Brain microvascular endothelial cell (primary cell): ENCODE data around the gene HOOK2.

Experiments used
- DNase-seq: peaks from one replicate; pipeline ENCODE4 v3.0.0-alpha.2; 2020
- H3K27ac ChIP-seq: fragments of 250-450 bp; sonication (Bioruptor Pico); 2 replicates; pipeline ENCODE4 v1.5.1; 2020; ENCODE audit warnings: mild to moderate bottlenecking, moderate library complexity
- H3K27me3 ChIP-seq: fragments of 250-450 bp; sonication (Bioruptor Pico); replicated peaks from 2 replicates; pipeline ENCODE4 v1.5.1; 2020; ENCODE audit warnings: mild to moderate bottlenecking
- H3K36me3 ChIP-seq: fragments of 250-450 bp; sonication (Bioruptor Pico); replicated peaks from 2 replicates; pipeline ENCODE4 v1.5.1; 2020; ENCODE audit warnings: mild to moderate bottlenecking
- H3K4me3 ChIP-seq: 2 replicates; pipeline ENCODE4 v1.5.1; 2011; ENCODE audit warnings: low read depth, mild to moderate bottlenecking, control low read depth, low read length, moderate library complexity
- in situ Hi-C: cut with HindIII; loops from 2 replicates; pipeline ENCODE4 v1.10.0; 2017; ENCODE audit warnings: low sequenced_read_pairs, low pct_ligation_motif_present
- TF ChIP-seq, protein P1 (sequence below): IDR thresholded peaks from 2 replicates; pipeline ENCODE4 v1.5.1; 2011; ENCODE audit warnings: low read depth, mild to moderate bottlenecking, moderate library complexity, low read length, control low read depth, inconsistent platforms; ENCODE audit errors: missing control alignments

HOOK2 gene

DNA sequence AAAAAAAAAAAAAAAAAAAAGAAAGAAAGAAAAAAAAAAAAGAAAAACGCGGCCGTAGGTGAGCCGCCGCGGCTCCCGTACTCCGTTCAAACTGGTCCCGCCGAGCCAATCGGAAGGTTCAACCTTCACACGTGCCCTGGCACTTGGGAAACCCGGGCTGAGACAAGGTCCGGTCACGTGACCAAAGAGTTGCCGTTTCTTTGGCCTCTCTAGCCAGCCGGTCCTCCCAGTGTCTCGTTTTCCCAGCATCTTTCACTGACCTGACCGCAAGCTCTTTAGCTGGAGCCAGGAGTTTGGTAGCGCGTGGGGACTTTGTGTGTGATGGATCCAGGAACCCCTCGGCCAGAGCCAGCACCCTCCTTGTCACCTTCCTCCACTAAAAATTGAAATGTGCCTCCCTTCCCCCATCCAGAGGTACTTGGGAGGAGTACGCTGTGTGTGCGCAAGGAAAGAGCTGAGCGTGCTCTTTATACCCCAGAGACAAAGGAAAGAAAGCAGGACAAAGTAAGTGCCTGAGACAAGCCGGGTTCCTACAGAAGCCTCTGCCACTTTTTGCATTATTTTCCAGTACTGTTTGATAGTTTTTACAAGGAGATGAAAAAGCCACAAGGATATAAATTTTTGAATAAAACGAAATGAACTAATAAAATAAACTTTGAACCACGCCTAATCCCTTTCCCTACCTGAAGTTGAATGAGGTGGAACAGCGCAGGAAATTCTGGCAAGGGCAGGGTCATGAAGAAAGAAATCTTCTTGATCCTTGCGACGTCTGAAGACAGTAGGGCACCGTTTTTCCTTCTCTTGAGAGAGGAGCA lies 52.6 kb downstream of the HOOK2 start:
- Histone ChIP-seq H3K27me3 (no peaks in the 10 kb centered on the region), H3K27ac (peak overlapping the region; percentile 92), H3K36me3 (peaks cover 13% of the 10 kb centered on the region), H3K4me3 (peak overlapping the region; percentile 85)
- peak; percentile 99 for DNase-seq
- TF ChIP-seq, protein P1, sequence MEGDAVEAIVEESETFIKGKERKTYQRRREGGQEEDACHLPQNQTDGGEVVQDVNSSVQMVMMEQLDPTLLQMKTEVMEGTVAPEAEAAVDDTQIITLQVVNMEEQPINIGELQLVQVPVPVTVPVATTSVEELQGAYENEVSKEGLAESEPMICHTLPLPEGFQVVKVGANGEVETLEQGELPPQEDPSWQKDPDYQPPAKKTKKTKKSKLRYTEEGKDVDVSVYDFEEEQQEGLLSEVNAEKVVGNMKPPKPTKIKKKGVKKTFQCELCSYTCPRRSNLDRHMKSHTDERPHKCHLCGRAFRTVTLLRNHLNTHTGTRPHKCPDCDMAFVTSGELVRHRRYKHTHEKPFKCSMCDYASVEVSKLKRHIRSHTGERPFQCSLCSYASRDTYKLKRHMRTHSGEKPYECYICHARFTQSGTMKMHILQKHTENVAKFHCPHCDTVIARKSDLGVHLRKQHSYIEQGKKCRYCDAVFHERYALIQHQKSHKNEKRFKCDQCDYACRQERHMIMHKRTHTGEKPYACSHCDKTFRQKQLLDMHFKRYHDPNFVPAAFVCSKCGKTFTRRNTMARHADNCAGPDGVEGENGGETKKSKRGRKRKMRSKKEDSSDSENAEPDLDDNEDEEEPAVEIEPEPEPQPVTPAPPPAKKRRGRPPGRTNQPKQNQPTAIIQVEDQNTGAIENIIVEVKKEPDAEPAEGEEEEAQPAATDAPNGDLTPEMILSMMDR, result no peak
- in situ Hi-C loops, result no loop called here

DNA sequence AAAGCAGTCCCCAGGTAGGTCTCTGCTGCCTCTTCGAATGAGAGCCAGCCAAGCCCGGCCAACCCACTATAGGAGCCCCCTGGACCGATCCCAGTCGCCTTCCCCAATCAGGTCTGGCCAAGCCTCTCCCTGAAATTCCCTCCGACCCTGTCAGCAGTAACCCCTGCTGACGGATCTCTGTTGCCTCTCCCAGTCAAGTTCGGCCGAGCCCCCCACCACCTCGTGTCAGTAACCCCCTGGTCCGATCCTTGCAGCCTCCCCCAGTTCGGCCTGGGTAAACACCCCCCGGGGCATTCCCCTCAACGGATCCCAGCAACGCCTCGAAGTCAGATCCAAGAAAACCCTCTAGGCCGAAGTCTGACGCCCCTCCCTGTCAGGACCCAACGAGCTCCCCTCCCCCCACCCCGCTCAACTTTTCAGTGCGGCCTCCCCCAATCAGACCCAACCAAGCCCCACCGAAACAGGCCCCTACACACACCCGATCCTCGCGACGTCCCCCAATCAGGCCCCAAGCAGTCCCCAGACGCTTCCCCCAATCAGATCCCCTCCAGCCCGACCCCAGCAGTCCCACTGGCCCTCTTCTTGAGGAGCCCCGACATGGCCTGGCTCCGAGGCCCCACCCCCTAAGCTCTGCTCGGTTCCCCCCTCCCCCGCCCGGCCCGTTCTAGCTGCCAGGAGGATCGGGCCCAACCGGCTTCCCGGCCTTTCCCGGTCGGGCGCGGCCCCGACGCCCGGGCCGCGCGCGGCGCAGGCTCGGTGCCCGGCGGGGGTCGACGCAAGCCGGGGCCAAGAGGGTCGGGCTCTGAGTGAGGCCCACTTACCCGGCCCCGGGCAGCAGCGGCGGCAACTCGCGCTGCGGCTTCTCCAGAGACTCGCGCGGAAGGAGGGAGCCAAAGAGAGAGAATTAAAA lies 53.4 kb downstream of the HOOK2 start:
- H3K27me3 ChIP-seq, result no peaks in the 10 kb centered on the region
- TF ChIP-seq, protein P1, result no peak
- in situ Hi-C loops, result no loop called here
- H3K36me3 ChIP-seq, result peaks cover 16% of the 10 kb centered on the region
- H3K4me3 ChIP-seq, result peak overlapping the region; percentile 85
- peak; percentile 41 for DNase-seq
- peak overlapping the region; percentile 92 for H3K27ac ChIP-seq

DNA sequence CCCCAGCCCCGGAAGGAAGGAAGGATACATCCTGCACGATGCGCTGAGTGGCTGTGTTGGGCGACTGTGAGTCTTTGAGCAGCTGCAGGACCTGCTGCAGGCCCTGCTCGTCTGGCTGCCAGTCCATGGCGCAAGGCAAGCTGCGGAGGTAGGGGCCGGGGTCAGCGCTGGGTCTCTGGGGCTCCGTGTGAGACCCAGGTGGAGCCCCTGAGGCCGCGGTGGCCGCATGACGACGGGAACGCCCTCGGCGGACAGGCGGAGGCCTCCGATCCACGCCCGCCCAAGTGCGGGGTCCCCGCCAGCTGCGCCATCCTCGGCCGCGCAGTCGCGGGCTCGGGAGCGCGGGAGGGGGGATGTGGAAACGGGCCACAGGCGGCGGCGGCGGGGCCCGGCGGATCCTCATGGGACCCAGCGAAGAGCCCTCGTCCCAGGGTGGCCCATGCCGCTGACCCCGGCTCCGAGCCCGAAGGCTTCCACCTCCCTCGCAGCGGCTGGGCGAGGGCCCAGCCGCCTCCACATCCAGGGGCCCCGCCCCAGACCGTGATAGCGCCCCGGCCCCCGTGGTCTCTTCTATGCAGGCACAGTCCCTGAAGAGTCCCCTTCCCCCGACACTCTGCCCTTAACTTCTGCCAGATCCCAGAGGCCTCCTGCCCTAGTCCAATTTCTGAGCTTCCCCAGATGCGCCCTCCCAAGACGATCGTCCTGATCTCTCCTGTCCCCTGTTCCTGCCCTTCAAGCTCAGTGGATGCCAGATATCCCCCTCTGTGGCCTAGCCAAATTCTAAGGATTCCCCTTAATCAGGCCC lies 54.3 kb downstream of the HOOK2 start:
- Histone ChIP-seq H3K4me3 (peak overlapping the region; percentile 85), H3K27me3 (no peaks in the 10 kb centered on the region), H3K36me3 (peaks cover 23% of the 10 kb centered on the region), H3K27ac (peak overlapping the region; percentile 92)
- in situ Hi-C loops, result no loop called here
- TF ChIP-seq, protein P1, result no peak
- DNase-seq, result no peak

DNA sequence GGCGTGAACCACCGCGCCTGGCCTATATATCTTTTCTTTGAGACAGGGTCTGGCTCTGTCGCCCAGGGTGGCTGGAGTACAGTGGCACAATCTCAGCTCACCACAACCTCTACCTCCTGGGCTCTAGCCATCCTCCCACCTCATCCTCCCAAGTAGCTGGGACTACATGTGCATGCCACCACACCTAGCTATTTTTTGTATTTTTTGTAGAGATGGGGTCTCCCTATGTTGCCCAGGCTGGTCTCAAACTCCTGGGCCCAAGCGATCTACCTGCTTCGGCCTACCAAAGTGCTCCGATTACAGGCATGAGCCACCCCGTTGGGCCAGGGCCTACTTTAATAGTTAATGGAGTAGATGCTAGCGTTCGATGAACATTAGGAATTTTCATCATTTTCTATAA lies 55.1 kb downstream of the HOOK2 start:
- no peak for DNase-seq
- Histone ChIP-seq H3K27me3 (no peaks in the 10 kb centered on the region), H3K27ac (no peak overlapping the region), H3K4me3 (peak overlapping the region; percentile 85), H3K36me3 (peaks cover 28% of the 10 kb centered on the region)
- TF ChIP-seq, protein P1, result no peak
- in situ Hi-C loops, result no loop called here

DNA sequence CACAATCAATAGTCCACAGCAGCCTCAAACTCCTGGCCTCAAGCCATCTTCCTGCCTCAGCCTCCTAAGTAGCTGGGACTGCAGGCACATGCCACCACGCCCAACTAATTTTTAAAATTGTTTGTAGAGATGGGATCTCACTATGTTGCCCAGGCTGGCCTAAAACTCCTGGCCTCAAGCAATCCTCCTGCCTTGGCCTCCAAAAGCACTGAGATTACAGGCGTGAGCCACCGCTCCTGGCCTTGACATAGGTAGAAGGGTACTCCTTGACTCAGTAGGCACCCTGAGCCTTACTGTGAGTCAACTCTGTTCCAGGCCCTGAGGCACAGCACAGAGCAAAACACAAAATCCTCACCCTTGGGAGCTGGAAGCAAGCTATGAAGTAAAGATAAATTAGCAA lies 59.4 kb downstream of the HOOK2 start:
- Histone ChIP-seq H3K4me3 (no peak overlapping the region), H3K27ac (no peak overlapping the region), H3K36me3 (peaks cover 66% of the 10 kb centered on the region), H3K27me3 (no peaks in the 10 kb centered on the region)
- in situ Hi-C loops, result no loop called here
- TF ChIP-seq, protein P1, result no peak
- no peak for DNase-seq
